WTC11 (cell line): ENCODE results near the gene PGS1. TPM values are rescaled to one million over a fixed set of nuclear protein-coding genes. Genes with fewer than 3 reads are reported as not detected.

Source experiments
- ATAC-seq: fragments of 200-7000 bp; cut with Tn5 transposase; 2 replicates; pipeline ENCODE4 v1.10.0; 2021; ENCODE audit warnings: mild to moderate bottlenecking, moderate library complexity
- CTCF ChIA-PET: fragments of 300-600 bp; sonication (Branson Sonifier 250); formaldehyde crosslinking; loops from one replicate; lab custom pipeline; 2021; ENCODE audit warnings: antibody characterized with exemption; lab: Charles Lee
- POLR2A ChIA-PET: fragments of 350-600 bp; sonication (Branson Sonifier 250); formaldehyde crosslinking; loops from one replicate; lab custom pipeline; 2021; ENCODE audit warnings: antibody characterized with exemption; lab: Charles Lee
- DNase-seq: peaks from one replicate; pipeline ENCODE4 v3.0.0; 2021; ENCODE audit warnings: low spot score
- H3K27ac Mint-ChIP-seq: 2 replicates; pipeline ENCODE4 v1.8.0; 2021; ENCODE audit warnings: mixed read lengths
- H3K27me3 Mint-ChIP-seq: 2 replicates; pipeline ENCODE4 v1.8.0; 2021; ENCODE audit warnings: low read depth, mild to moderate bottlenecking, moderate library complexity, mixed read lengths
- H3K36me3 Mint-ChIP-seq: 2 replicates; pipeline ENCODE4 v1.8.0; 2021; ENCODE audit warnings: mixed read lengths
- H3K4me1 Mint-ChIP-seq: 2 replicates; pipeline ENCODE4 v1.8.0; 2022; ENCODE audit warnings: mixed read lengths
- H3K4me3 Mint-ChIP-seq: 2 replicates; pipeline ENCODE4 v1.8.0; 2021; ENCODE audit warnings: mild to moderate bottlenecking, moderate library complexity, mixed read lengths
- H3K9me3 Mint-ChIP-seq: 2 replicates; pipeline ENCODE4 v1.8.0; 2021; ENCODE audit warnings: mixed read lengths
- ATF3 ChIP-seq: sonication (generic); formaldehyde crosslinking; conservative IDR thresholded peaks from 2 replicates; pipeline ENCODE4 v1.8.1; 2022; ENCODE audit warnings: mild to moderate bottlenecking, missing genetic modification reagents
- CDX4 ChIP-seq: fragments of 250-450 bp; sonication (Bioruptor Pico); IDR thresholded peaks from 2 replicates; pipeline ENCODE4 v1.9.0; 2021; ENCODE audit warnings: moderate library complexity, mild to moderate bottlenecking, inconsistent platforms, borderline replicate concordance
- EMX1 ChIP-seq: fragments of 250-450 bp; sonication (Bioruptor Pico); IDR thresholded peaks from 2 replicates; pipeline ENCODE4 v1.8.0; 2021; ENCODE audit warnings: mild to moderate bottlenecking
- ERG ChIP-seq: fragments of 250-450 bp; sonication (Bioruptor Pico); IDR thresholded peaks from 2 replicates; pipeline ENCODE4 v1.8.0; 2021; ENCODE audit warnings: mild to moderate bottlenecking
- ETV6 ChIP-seq: sonication (generic); formaldehyde crosslinking; IDR thresholded peaks from 2 replicates; pipeline ENCODE4 v1.8.1; 2022; ENCODE audit warnings: mild to moderate bottlenecking, missing genetic modification reagents
- GTF2I ChIP-seq: fragments of 250-450 bp; sonication (Bioruptor Pico); conservative IDR thresholded peaks from 2 replicates; pipeline ENCODE4 v1.4.0; 2021; ENCODE audit warnings: mild to moderate bottlenecking
- IRF1 ChIP-seq: sonication (generic); formaldehyde crosslinking; IDR thresholded peaks from 2 replicates; pipeline ENCODE4 v1.8.0; 2023; ENCODE audit warnings: missing genetic modification reagents
- JAZF1 ChIP-seq: fragments of 250-450 bp; sonication (Bioruptor Pico); IDR thresholded peaks from 2 replicates; pipeline ENCODE4 v1.9.0; 2021; ENCODE audit warnings: moderate library complexity, mild to moderate bottlenecking, inconsistent platforms
- KAT7 ChIP-seq: sonication (generic); formaldehyde crosslinking; IDR thresholded peaks from 2 replicates; pipeline ENCODE4 v1.8.1; 2023; ENCODE audit warnings: missing genetic modification reagents, mild to moderate bottlenecking, borderline replicate concordance
- MAX ChIP-seq: sonication (generic); formaldehyde crosslinking; IDR thresholded peaks from 2 replicates; pipeline ENCODE4 v1.8.0; 2022; ENCODE audit warnings: mild to moderate bottlenecking, missing genetic modification reagents
- OVOL2 ChIP-seq: fragments of 250-450 bp; sonication (Bioruptor Pico); IDR thresholded peaks from 2 replicates; pipeline ENCODE4 v1.9.0; 2021; ENCODE audit warnings: mild to moderate bottlenecking, borderline replicate concordance
- SOX15 ChIP-seq: fragments of 250-450 bp; sonication (Bioruptor Pico); IDR thresholded peaks from 2 replicates; pipeline ENCODE4 v1.9.0; 2021; ENCODE audit warnings: mild to moderate bottlenecking
- SP1 ChIP-seq: sonication (generic); formaldehyde crosslinking; conservative IDR thresholded peaks from 2 replicates; pipeline ENCODE4 v1.8.1; 2022; ENCODE audit warnings: missing genetic modification reagents
- ZNF219 ChIP-seq: sonication (generic); formaldehyde crosslinking; IDR thresholded peaks from 2 replicates; pipeline ENCODE4 v1.8.0; 2023; ENCODE audit warnings: missing genetic modification reagents, mild to moderate bottlenecking, borderline replicate concordance
- ZNF425 ChIP-seq: fragments of 250-450 bp; sonication (Bioruptor Pico); conservative IDR thresholded peaks from 2 replicates; pipeline ENCODE4 v1.9.0; 2021; ENCODE audit warnings: mild to moderate bottlenecking
- ZNF512 ChIP-seq: sonication (generic); formaldehyde crosslinking; IDR thresholded peaks from 2 replicates; pipeline ENCODE4 v1.8.1; 2022; ENCODE audit warnings: missing genetic modification reagents, borderline replicate concordance
- total RNA-seq: library from RNA; stranded (reverse); gene quantifications from 3 replicates; pipeline ENCODE4 v1.2.3, GENCODE V29; 2021

Gene PGS1
- total RNA-seq, 1 experiment from 2014 or later = 51.4 TPM

GRCh38 chr17:78428025-78428575 is 49.7 kb downstream of the PGS1 start:
- TF ChIP-seq ATF3 (CRISPR knock-in tag) = no peak
- TF ChIP-seq, all 79 proteins: peak for 0
- H3K36me3 Mint-ChIP-seq = peaks cover 31% of the 10 kb centered on the region
- no peaks in the 10 kb centered on the region for H3K9me3 Mint-ChIP-seq
- CTCF ChIA-PET = no interaction called here
- H3K27me3 Mint-ChIP-seq = no peaks in the 10 kb centered on the region
- no peak overlapping the region for H3K4me3 Mint-ChIP-seq
- ATAC-seq (no peak; the same call in 1 of the 2 replicates), DNase-seq (no peak)
- H3K4me1 Mint-ChIP-seq = peaks cover 12% of the 10 kb centered on the region
- peak overlapping the region; percentile 83; the same call in 1 of the 2 replicates for H3K27ac Mint-ChIP-seq
- POLR2A ChIA-PET = no interaction called here

- peak overlapping the region; percentile 83; the same call in 1 of the 2 replicates for H3K27ac Mint-ChIP-seq
- no peak overlapping the region for H3K4me3 Mint-ChIP-seq
- peaks cover 20% of the 10 kb centered on the region for H3K4me1 Mint-ChIP-seq
- H3K27me3 Mint-ChIP-seq = no peaks in the 10 kb centered on the region
- no peaks in the 10 kb centered on the region for H3K9me3 Mint-ChIP-seq
- CTCF ChIA-PET = interaction anchor here (0.6 kb wide), 2 partner anchors 69 to 131 kb away, joined by 3 to 4 read pairs; no protein-coding TSS in a partner anchor
- ATAC-seq (no peak), DNase-seq (no peak)
- H3K36me3 Mint-ChIP-seq = peaks cover 30% of the 10 kb centered on the region
- TF ChIP-seq CDX4 (CRISPR knock-in tag) = no peak
- TF ChIP-seq OVOL2 = no peak
- no peak for TF ChIP-seq JAZF1 (CRISPR knock-in tag)
- TF ChIP-seq ERG = no peak
- TF ChIP-seq SOX15 = no peak
- no peak for TF ChIP-seq ZNF219 (CRISPR knock-in tag)
- TF ChIP-seq ZNF512 (CRISPR knock-in tag) = no peak
- TF ChIP-seq MAX = no peak
- TF ChIP-seq IRF1 = no peak
- TF ChIP-seq ETV6 (CRISPR knock-in tag) = no peak
- TF ChIP-seq GTF2I = no peak
- POLR2A ChIA-PET = no interaction called here
Measured at GRCh38 chr17:78428836-78429617, 50.6 kb downstream of the PGS1 start.

- ATAC-seq (no peak), DNase-seq (no peak)
- Mint-ChIP-seq H3K4me1 (peaks cover 26% of the 10 kb centered on the region), H3K4me3 (no peak overlapping the region), H3K9me3 (no peaks in the 10 kb centered on the region), H3K36me3 (peaks cover 25% of the 10 kb centered on the region), H3K27me3 (no peaks in the 10 kb centered on the region), H3K27ac (0 out of 2 replicates have a peak overlapping the region, but pooled peaks have one; percentile 58)
- no peak for TF ChIP-seq EMX1
- TF ChIP-seq ZNF219 (CRISPR knock-in tag) = no peak
- no peak for TF ChIP-seq KAT7 (CRISPR knock-in tag)
- TF ChIP-seq SP1 = no peak
- TF ChIP-seq ZNF425 = no peak
- POLR2A ChIA-PET = no interaction called here
- CTCF ChIA-PET = no interaction called here
Measured at GRCh38 chr17:78429618-78429995, 51.2 kb downstream of the PGS1 start.
